Suprapubic skin (tissue), 3 donors: ENCODE results near the gene CCL13.

ENCODE experiments used
- CTCF ChIP-seq, 2 donors: fragments of 200-600 bp in 1 of 2; fragments of 450-650 bp in 1 of 2; sonication (generic) in 1 of 2; IDR thresholded peaks; one replicate each; pipeline ENCODE4 v1.5.1; 2016 to 2019; ENCODE audit warnings: antibody characterized with exemption in 2 of 2, mild to moderate bottlenecking in 1 of 2, moderate library complexity in 1 of 2
- EP300 ChIP-seq: sonication (generic); formaldehyde crosslinking; IDR thresholded peaks from one replicate; pipeline ENCODE4 v1.6.1; 2017; ENCODE audit warnings: antibody characterized with exemption

GRCh38 chr17:34384271-34384670, 28.0 kb downstream of the CCL13 start:
- TF ChIP-seq CTCF (IDR thresholded peaks at IDR 0.05) (no peak), EP300 (no peak)
